Progenitor cell of endocrine pancreas (in vitro differentiated cells): ENCODE measurements around the gene WDR27. TPM values are rescaled to one million over a fixed set of nuclear protein-coding genes. Genes with fewer than 3 reads are reported as not detected.

Experiments
- DNase-seq: peaks from one replicate; pipeline ENCODE4 v3.0.0; 2021; ENCODE audit warnings: low spot score; ENCODE audit not compliant: unreplicated experiment
- H3K27ac Mint-ChIP-seq: 2 replicates; pipeline ENCODE4 v1.8.0; 2021; ENCODE audit warnings: mild to moderate bottlenecking, moderate library complexity, mixed read lengths
- H3K27me3 Mint-ChIP-seq: 2 replicates; pipeline ENCODE4 v1.8.0; 2021; ENCODE audit warnings: mixed read lengths
- H3K36me3 Mint-ChIP-seq: 2 replicates; pipeline ENCODE4 v1.8.0; 2022; ENCODE audit warnings: mixed read lengths; ENCODE audit not compliant: insufficient read depth
- H3K4me1 Mint-ChIP-seq: 2 replicates; pipeline ENCODE4 v1.8.0; 2021; ENCODE audit warnings: low read depth, mixed read lengths
- H3K4me3 Mint-ChIP-seq: 2 replicates; pipeline ENCODE4 v1.8.0; 2021; ENCODE audit warnings: low read depth, mild to moderate bottlenecking, moderate library complexity, mixed read lengths
- H3K9me3 Mint-ChIP-seq: 2 replicates; pipeline ENCODE4 v1.8.0; 2021; ENCODE audit warnings: low read depth, mixed read lengths
- CTCF ChIP-seq: fragments of 200-600 bp; sonication (generic); IDR thresholded peaks from one replicate; pipeline ENCODE4 v1.5.0; 2021; ENCODE audit warnings: antibody characterized with exemption, mild to moderate bottlenecking; ENCODE audit not compliant: unreplicated experiment
- total RNA-seq: library from RNA; stranded (reverse); gene quantifications from 2 replicates; pipeline ENCODE4 v1.2.1, GENCODE V29; 2021

The WDR27 gene
- total RNA-seq, 1 donor from 2014 or later = 123 TPM

- Mint-ChIP-seq H3K9me3 (peaks cover 12% of the 10 kb centered on the region), H3K36me3 (peaks cover 11% of the 10 kb centered on the region), H3K27ac (no peak overlapping the region), H3K4me1 (no peaks in the 10 kb centered on the region), H3K27me3 (no peaks in the 10 kb centered on the region), H3K4me3 (no peak overlapping the region)
- DNase-seq = no peak
- no peak for TF ChIP-seq CTCF
These were observed 113.9 kb downstream of the WDR27 start for GRCh38 chr6:169587975-169588374.

- no peak overlapping the region for H3K4me3 Mint-ChIP-seq
These were observed 117.8 kb downstream of the WDR27 start for GRCh38 chr6:169583886-169584541.

GRCh38 chr6:169579407-169580111, 122.3 kb downstream of the WDR27 start:
- Mint-ChIP-seq H3K9me3 (peaks cover 7% of the 10 kb centered on the region), H3K27me3 (no peaks in the 10 kb centered on the region), H3K4me3 (no peak overlapping the region), H3K4me1 (no peaks in the 10 kb centered on the region), H3K36me3 (peaks cover 26% of the 10 kb centered on the region), H3K27ac (no peak overlapping the region)
- no peak for DNase-seq
- TF ChIP-seq CTCF = no peak

More at GRCh38 chr6:169583886-169584541, 117.8 kb downstream of the WDR27 start:
- Mint-ChIP-seq H3K27ac (no peak overlapping the region), H3K27me3 (no peaks in the 10 kb centered on the region), H3K4me1 (no peaks in the 10 kb centered on the region), H3K9me3 (peaks cover 12% of the 10 kb centered on the region), H3K36me3 (peaks cover 22% of the 10 kb centered on the region)
- no peak for TF ChIP-seq CTCF
- no peak for DNase-seq

GRCh38 chr6:169577974-169578373, 123.9 kb downstream of the WDR27 start:
- Mint-ChIP-seq H3K27me3 (no peaks in the 10 kb centered on the region), H3K36me3 (peaks cover 26% of the 10 kb centered on the region), H3K4me3 (no peak overlapping the region), H3K4me1 (no peaks in the 10 kb centered on the region), H3K27ac (no peak overlapping the region), H3K9me3 (peaks cover 7% of the 10 kb centered on the region)
- DNase-seq = no peak
- no peak for TF ChIP-seq CTCF

- Mint-ChIP-seq H3K4me1 (no peaks in the 10 kb centered on the region), H3K36me3 (peaks cover 26% of the 10 kb centered on the region), H3K4me3 (no peak overlapping the region), H3K27me3 (no peaks in the 10 kb centered on the region), H3K27ac (no peak overlapping the region), H3K9me3 (peaks cover 7% of the 10 kb centered on the region)
- DNase-seq = no peak
- TF ChIP-seq CTCF = no peak
These were observed 124.6 kb downstream of the WDR27 start for GRCh38 chr6:169577236-169577635.
